ENCODE measurements around the gene DUSP7. TPM values are rescaled to one million over a fixed set of nuclear protein-coding genes. Genes with fewer than 3 reads are reported as not detected.

Gene DUSP7
- total RNA-seq, 2 donors from 2014 or later: 9.1 to 34.0 TPM

GRCh38 chr3:52072471-52072870 is 16.1 kb upstream of the DUSP7 start:
- Histone ChIP-seq H3K4me3 (no peak overlapping the region), H3K4me1 (replicated peaks) (no peaks in the 10 kb centered on the region), H3K9me3 (no peaks in the 10 kb centered on the region), H3K36me3 (no peaks in the 10 kb centered on the region), H3K27ac (no peak overlapping the region), H3K27me3 (replicated peaks; ENCODE audit: insufficient read depth) (no peaks in the 10 kb centered on the region)
- intact Hi-C loops (cut with DNase I): loop anchor here (5.0 kb wide), 1 partner anchor 50 kb away; no protein-coding TSS in a partner anchor
- TF ChIP-seq CTCF (IDR thresholded peaks at IDR 0.05) (no peak), POLR2AphosphoS5 (IDR thresholded peaks at IDR 0.05) (no peak), POLR2A (IDR thresholded peaks at IDR 0.05) (no peak)
- 89% methylated on average over 8 of the region's 8 CpGs for WGBS
- DNase-seq (ENCODE audit: low spot score): no peak

- Histone ChIP-seq H3K27ac (no peak overlapping the region), H3K36me3 (no peaks in the 10 kb centered on the region), H3K27me3 (replicated peaks; ENCODE audit: insufficient read depth) (no peaks in the 10 kb centered on the region), H3K9me3 (no peaks in the 10 kb centered on the region), H3K4me3 (no peak overlapping the region), H3K4me1 (replicated peaks) (no peaks in the 10 kb centered on the region)
- 100% methylated on average over 4 of the region's 5 CpGs for WGBS
- TF ChIP-seq POLR2AphosphoS5 (IDR thresholded peaks at IDR 0.05) (no peak), CTCF (IDR thresholded peaks at IDR 0.05) (no peak), POLR2A (IDR thresholded peaks at IDR 0.05) (no peak)
- intact Hi-C loops (cut with DNase I): loop anchor here (5.0 kb wide), 1 partner anchor 50 kb away; no protein-coding TSS in a partner anchor
- DNase-seq (ENCODE audit: low spot score): no peak
Observed at GRCh38 chr3:52072020-52072419, 15.6 kb upstream of the DUSP7 start.

- intact Hi-C loops (cut with DNase I): loop anchor here (5.0 kb wide), 1 partner anchor 51 kb away; no protein-coding TSS in a partner anchor
- H3K36me3 ChIP-seq: no peaks in the 10 kb centered on the region
- no peaks in the 10 kb centered on the region for H3K4me1 ChIP-seq (replicated peaks)
- no peak for DNase-seq (ENCODE audit: low spot score)
- TF ChIP-seq POLR2A (IDR thresholded peaks at IDR 0.05) (no peak), POLR2AphosphoS5 (IDR thresholded peaks at IDR 0.05) (no peak), CTCF (IDR thresholded peaks at IDR 0.05) (no peak)
- no peaks in the 10 kb centered on the region for H3K27me3 ChIP-seq (replicated peaks; ENCODE audit: insufficient read depth)
- no peak overlapping the region for H3K27ac ChIP-seq
- H3K9me3 ChIP-seq: no peaks in the 10 kb centered on the region
- WGBS: 68% methylated on average over 22 of the region's 22 CpGs
- H3K4me3 ChIP-seq: no peak overlapping the region
Observed at GRCh38 chr3:52070724-52071621, 14.6 kb upstream of the DUSP7 start.

- no peak overlapping the region for H3K4me3 ChIP-seq
- no peaks in the 10 kb centered on the region for H3K4me1 ChIP-seq (replicated peaks)
- H3K27ac ChIP-seq: no peak overlapping the region
- TF ChIP-seq CTCF (IDR thresholded peaks at IDR 0.05) (no peak), POLR2A (IDR thresholded peaks at IDR 0.05) (no peak), POLR2AphosphoS5 (IDR thresholded peaks at IDR 0.05) (no peak)
- no peaks in the 10 kb centered on the region for H3K27me3 ChIP-seq (replicated peaks; ENCODE audit: insufficient read depth)
- H3K9me3 ChIP-seq: no peaks in the 10 kb centered on the region
- WGBS: 91% methylated on average over 4 of the region's 4 CpGs
- DNase-seq (ENCODE audit: low spot score): no peak
- intact Hi-C loops (cut with DNase I): loop anchor here (5.0 kb wide), 1 partner anchor 52 kb away; no protein-coding TSS in a partner anchor
- H3K36me3 ChIP-seq: no peaks in the 10 kb centered on the region
Observed at GRCh38 chr3:52069855-52070254, 13.5 kb upstream of the DUSP7 start.
